Endothelial cell of umbilical vein (primary cell): ENCODE measurements around the gene SAP30. TPM values are rescaled to one million over a fixed set of nuclear protein-coding genes. Genes with fewer than 3 reads are reported as not detected.

Experiments used
- BruUV-seq: library from RNA; stranded (reverse); fragments of 400-500 nt; replicated peaks from 2 replicates; lab custom pipeline; 2021; lab: Mats Ljungman, UMichigan
- CTCF ChIA-PET: fragments of 300-600, 350-600 bp; sonication (Branson Sonifier 250); formaldehyde crosslinking; loops from one replicate; lab custom pipeline; 2021; ENCODE audit warnings: antibody characterized with exemption, inconsistent platforms; lab: Charles Lee
- POLR2A ChIA-PET: fragments of 300-600, 350-600 bp; sonication (Branson Sonifier 250); formaldehyde crosslinking; loops from one replicate; lab custom pipeline; 2021; ENCODE audit warnings: antibody characterized with exemption, inconsistent platforms; lab: Charles Lee
- DNase-seq: peaks from one replicate; pipeline ENCODE4 v3.0.0-alpha.2; 2011; ENCODE audit warnings: low read depth, low spot score
- FAIRE-seq: peaks from 2 replicates; lab custom pipeline; 2011; peaks lifted over from hg19 to GRCh38; lab: Jason Lieb, UNC
- H2AFZ ChIP-seq: 2 replicates; pipeline ENCODE4 v1.6.0; 2012; ENCODE audit warnings: low read depth, low read length, control low read depth, inconsistent platforms
- H3K27ac ChIP-seq: 2 replicates; pipeline ENCODE4 v1.5.1; 2011; ENCODE audit warnings: low read depth, mild to moderate bottlenecking, control low read depth, low read length, moderate library complexity; ENCODE audit not compliant: insufficient read depth
- H3K27me3 ChIP-seq, 2 experiments: 2 replicates each; pipeline versions ENCODE4 v1.6.0 to v1.6.1; 2011; ENCODE audit warnings: low read length in 2 of 2, mixed read lengths in 1 of 2; ENCODE audit not compliant: control insufficient read depth in 2 of 2, insufficient read depth in 2 of 2
- H3K36me3 ChIP-seq, 2 experiments: 2 replicates in 1 of 2; 3 replicates in 1 of 2; pipeline ENCODE4 v1.5.1; 2011; ENCODE audit warnings: low read length in 2 of 2, mild to moderate bottlenecking in 1 of 2, moderate library complexity in 1 of 2; ENCODE audit not compliant: control insufficient read depth in 2 of 2, insufficient read depth in 2 of 2; ENCODE audit errors: extremely low read depth in 1 of 2
- H3K4me1 ChIP-seq: 3 replicates; pipeline ENCODE4 v1.5.1; 2011; ENCODE audit warnings: mild to moderate bottlenecking, low read length; ENCODE audit not compliant: control insufficient read depth, insufficient read depth; ENCODE audit errors: extremely low read depth
- H3K4me2 ChIP-seq: 2 replicates; pipeline ENCODE4 v1.6.1; 2011; ENCODE audit warnings: low read length, control low read depth, mixed read lengths; ENCODE audit not compliant: insufficient read depth
- H3K4me3 ChIP-seq, 3 experiments: fragments of 200-600 bp in 1 of 3; sonication (generic), shearing (Covaris generic) in 1 of 3; replicated peaks in 1 of 3; 2 replicates each; pipeline ENCODE4 v1.5.1; 2011 to 2016; ENCODE audit warnings: control low read depth in 3 of 3, low read length in 3 of 3, mild to moderate bottlenecking in 2 of 3, inconsistent platforms in 1 of 3, low read depth in 1 of 3, moderate library complexity in 1 of 3; ENCODE audit not compliant: insufficient read depth in 1 of 3
- H3K79me2 ChIP-seq: 2 replicates; pipeline ENCODE4 v1.6.0; 2012; ENCODE audit warnings: low read length, inconsistent platforms; ENCODE audit not compliant: control insufficient read depth, insufficient read depth
- H3K9ac ChIP-seq: replicated peaks from 2 replicates; pipeline ENCODE3; 2011; ENCODE audit warnings: low read length, control low read depth; ENCODE audit not compliant: insufficient read depth; ENCODE audit errors: extremely low read depth
- H3K9me1 ChIP-seq: replicated peaks from 3 replicates; pipeline ENCODE4 v1.6.0; 2011; ENCODE audit warnings: mild to moderate bottlenecking, low read length; ENCODE audit not compliant: control insufficient read depth, insufficient read depth; ENCODE audit errors: extremely low read depth
- H3K9me3 ChIP-seq: replicated peaks from 2 replicates; pipeline ENCODE4 v1.5.1; 2012; ENCODE audit warnings: low read length, inconsistent platforms; ENCODE audit not compliant: control insufficient read depth, insufficient read depth
- H4K20me1 ChIP-seq: replicated peaks from 2 replicates; pipeline ENCODE3; 2011; ENCODE audit warnings: mild to moderate bottlenecking, low read length; ENCODE audit not compliant: control insufficient read depth, insufficient read depth; ENCODE audit errors: extremely low read depth
- EZH2 ChIP-seq: IDR thresholded peaks from 2 replicates; pipeline ENCODE4 v1.6.1; 2012; ENCODE audit warnings: borderline replicate concordance, low read depth, mild to moderate bottlenecking, moderate library complexity, low read length, inconsistent platforms; ENCODE audit not compliant: severe bottlenecking
- FOS ChIP-seq: IDR thresholded peaks from 2 replicates; pipeline ENCODE4 v1.6.1; 2011; ENCODE audit warnings: mild to moderate bottlenecking, low read length, moderate library complexity, borderline replicate concordance; ENCODE audit not compliant: insufficient read depth
- GATA2 ChIP-seq: IDR thresholded peaks from 2 replicates; pipeline ENCODE4 v1.7.0; 2011; ENCODE audit warnings: low read depth, mild to moderate bottlenecking, moderate library complexity, mixed read lengths, low read length; ENCODE audit not compliant: insufficient read length, insufficient read depth
- JUN ChIP-seq: IDR thresholded peaks from 2 replicates; pipeline ENCODE4 v1.6.1; 2011; ENCODE audit warnings: borderline replicate concordance, low read depth; ENCODE audit not compliant: insufficient read length, insufficient read depth
- MYC ChIP-seq: IDR thresholded peaks from one replicate; pipeline ENCODE4 v1.6.1; 2011; ENCODE audit warnings: mild to moderate bottlenecking, low read depth, low read length
- POLR2A ChIP-seq: IDR thresholded peaks from 2 replicates; pipeline ENCODE4 v1.6.1; 2012; ENCODE audit warnings: low read depth, mild to moderate bottlenecking, control low read depth, low read length
- POLR2AphosphoS5 ChIP-seq: IDR thresholded peaks from 2 replicates; pipeline ENCODE4 v1.6.1; 2012; ENCODE audit warnings: low read depth, mild to moderate bottlenecking, control low read depth, low read length, moderate library complexity; ENCODE audit not compliant: insufficient read depth
- dilution Hi-C: fragments of 300-500 bp; cut with MboI; formaldehyde crosslinking; loops from one replicate; pipeline ENCODE4 v1.15.0; 2019; ENCODE audit warnings: low sequenced_read_pairs; ENCODE audit not compliant: extremely low pct_ligation_motif_present
- intact Hi-C: fragments of 100-400 bp; cut with micrococcal nuclease; formaldehyde crosslinking; loops from one replicate; pipeline ENCODE4 v1.10.0; 2022
- polyA plus RNA-seq, 4 experiments: library from polyadenylated mRNA; depleted of rRNA in 3 of 4; stranded (reverse) in 3 of 4; unstranded in 1 of 4; fragments of >200 nt; gene quantifications; 2 replicates each; pipeline versions ENCODE4 v1.2.1 to v1.2.3, GENCODE V29; 2011 to 2012; ENCODE audit warnings: missing spikeins in 1 of 4
- total RNA-seq: library from RNA; stranded (reverse); gene quantifications from 2 replicates; pipeline ENCODE4 v1.2.3, GENCODE V29; 2021
- TF ChIP-seq, protein P1 (sequence below): IDR thresholded peaks from 2 replicates; pipeline ENCODE4 v1.6.1; 2011; ENCODE audit not compliant: insufficient read depth, insufficient read length
- TF ChIP-seq, protein P2 (sequence below), 2 donors: IDR thresholded peaks; 1 replicate in 1 of 2; 2 replicates in 1 of 2; pipeline ENCODE4 v1.5.1; 2011; ENCODE audit warnings: low read length in 2 of 2, mild to moderate bottlenecking in 2 of 2, moderate library complexity in 2 of 2, control low read depth in 1 of 2, inconsistent platforms in 1 of 2, low read depth in 1 of 2; ENCODE audit not compliant: insufficient read depth in 1 of 2; ENCODE audit errors: extremely low read depth in 1 of 2

Gene SAP30
- total and polyA plus RNA-seq, 2 donors (not counting 3 experiments of a cell fraction or from before 2014, with no cell fraction given) = 9.9 to 23.8 TPM

DNA sequence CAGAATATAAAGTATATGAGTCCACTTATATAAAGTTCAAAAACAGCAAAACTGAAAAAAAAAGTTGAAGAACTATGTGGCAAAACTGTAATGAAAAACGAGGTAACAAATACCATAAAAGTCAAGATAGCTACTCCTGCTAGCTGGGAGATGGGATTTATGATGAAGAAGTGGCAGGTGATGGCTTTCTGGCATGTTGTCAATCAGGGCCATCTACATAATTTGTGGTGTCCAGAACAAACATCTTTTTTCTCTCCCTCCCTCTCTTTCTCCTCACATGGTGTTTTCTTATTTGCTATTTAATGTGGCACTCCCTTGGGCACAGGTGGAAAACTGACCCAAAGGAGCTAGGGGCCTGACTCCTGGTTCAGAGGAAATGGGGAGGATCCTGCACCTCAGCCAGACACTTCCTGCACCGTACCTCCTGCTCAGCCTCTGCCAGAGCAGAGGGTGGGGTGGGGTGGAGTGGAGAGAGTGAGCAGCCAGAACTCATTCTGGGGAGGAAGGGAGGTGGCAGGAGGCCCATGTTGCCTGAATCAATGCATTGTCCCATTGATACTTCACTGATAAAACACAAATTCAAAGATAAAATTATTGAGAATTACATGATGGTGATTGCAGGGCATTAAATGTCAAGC lies 5.3 kb upstream of the SAP30 start:
- H3K4me2 ChIP-seq = no peak overlapping the region
- peaks cover 19% of the 10 kb centered on the region for H3K4me1 ChIP-seq
- ChIA-PET POLR2A (interaction anchor here (1.2 kb wide), 1 partner anchor 31 kb away, joined by 5 read pairs; the partner anchor contains the start of gene HMGB2), CTCF (interaction anchor here (1.1 kb wide), 1 partner anchor 47 kb away, joined by 3 read pairs; no protein-coding TSS in a partner anchor)
- H3K9me1 ChIP-seq = no peaks in the 10 kb centered on the region
- DNase-seq = no peak
- no peaks in the 10 kb centered on the region for H3K79me2 ChIP-seq
- H3K27ac ChIP-seq = no peak overlapping the region
- dilution Hi-C loops (no loop called here), intact Hi-C loops (no loop called here)
- TF ChIP-seq JUN (no peak), POLR2A (no peak), GATA2 (no peak), FOS (no peak), MYC (no peak), EZH2 (no peak), POLR2AphosphoS5 (no peak)
- TF ChIP-seq, protein P1, sequence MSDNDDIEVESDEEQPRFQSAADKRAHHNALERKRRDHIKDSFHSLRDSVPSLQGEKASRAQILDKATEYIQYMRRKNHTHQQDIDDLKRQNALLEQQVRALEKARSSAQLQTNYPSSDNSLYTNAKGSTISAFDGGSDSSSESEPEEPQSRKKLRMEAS = no peak
- TF ChIP-seq, protein P2, sequence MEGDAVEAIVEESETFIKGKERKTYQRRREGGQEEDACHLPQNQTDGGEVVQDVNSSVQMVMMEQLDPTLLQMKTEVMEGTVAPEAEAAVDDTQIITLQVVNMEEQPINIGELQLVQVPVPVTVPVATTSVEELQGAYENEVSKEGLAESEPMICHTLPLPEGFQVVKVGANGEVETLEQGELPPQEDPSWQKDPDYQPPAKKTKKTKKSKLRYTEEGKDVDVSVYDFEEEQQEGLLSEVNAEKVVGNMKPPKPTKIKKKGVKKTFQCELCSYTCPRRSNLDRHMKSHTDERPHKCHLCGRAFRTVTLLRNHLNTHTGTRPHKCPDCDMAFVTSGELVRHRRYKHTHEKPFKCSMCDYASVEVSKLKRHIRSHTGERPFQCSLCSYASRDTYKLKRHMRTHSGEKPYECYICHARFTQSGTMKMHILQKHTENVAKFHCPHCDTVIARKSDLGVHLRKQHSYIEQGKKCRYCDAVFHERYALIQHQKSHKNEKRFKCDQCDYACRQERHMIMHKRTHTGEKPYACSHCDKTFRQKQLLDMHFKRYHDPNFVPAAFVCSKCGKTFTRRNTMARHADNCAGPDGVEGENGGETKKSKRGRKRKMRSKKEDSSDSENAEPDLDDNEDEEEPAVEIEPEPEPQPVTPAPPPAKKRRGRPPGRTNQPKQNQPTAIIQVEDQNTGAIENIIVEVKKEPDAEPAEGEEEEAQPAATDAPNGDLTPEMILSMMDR (IDR thresholded peaks at IDR 0.05; ENCODE audit: extremely low read depth in 1 of 2, insufficient read depth in 1 of 2, low read depth in 1 of 2, low read length in 2 of 2) = no peak
- no peak for FAIRE-seq
- BruUV-seq = no TSS peak
- no peaks in the 10 kb centered on the region for H3K9me3 ChIP-seq
- no peaks in the 10 kb centered on the region for H4K20me1 ChIP-seq
- H3K36me3 ChIP-seq = no peaks in the 10 kb centered on the region
- H3K4me3 ChIP-seq = no peak overlapping the region
- H3K9ac ChIP-seq = no peak overlapping the region
- H2AFZ ChIP-seq = no peak overlapping the region
- no peaks in the 10 kb centered on the region for H3K27me3 ChIP-seq
